HG02840 (cell line): ENCODE measurements around the gene TGFBR2.

Source experiments
- ATAC-seq: cut with Tn5 transposase; IDR thresholded peaks from one replicate; pipeline ENCODE4 v1.9.1; 2021; ENCODE audit warnings: mild to moderate bottlenecking, moderate library complexity, moderate number of reproducible peaks; ENCODE audit not compliant: unreplicated experiment, low FRiP score

TGFBR2 gene

GRCh38 chr3:30606301-30607031 is at the start of gene TGFBR2:
Gene TGFBR2 (plus strand): TSS chr3:30606601. CDS start chr3:30606884, 283 bp downstream.
- ATAC-seq, result peak; percentile 71

GRCh38 chr3:30557746-30558303 is 48.6 kb upstream of the TGFBR2 start:
- no peak for ATAC-seq

- ATAC-seq, result no peak
Observed at GRCh38 chr3:30563956-30564355, 42.4 kb upstream of the TGFBR2 start.

- no peak for ATAC-seq
Observed at GRCh38 chr3:30567139-30567753, 39.2 kb upstream of the TGFBR2 start.

- no peak for ATAC-seq
Observed at GRCh38 chr3:30576946-30577345, 29.5 kb upstream of the TGFBR2 start.

- no peak for ATAC-seq
Observed at GRCh38 chr3:30577788-30578187, 28.6 kb upstream of the TGFBR2 start.

- ATAC-seq, result no peak
Observed at GRCh38 chr3:30578479-30578878, 27.9 kb upstream of the TGFBR2 start.

GRCh38 chr3:30578986-30579579 is 27.3 kb upstream of the TGFBR2 start:
- ATAC-seq, result no peak

- no peak for ATAC-seq
Observed at GRCh38 chr3:30581067-30581585, 25.3 kb upstream of the TGFBR2 start.

- no peak for ATAC-seq
Observed at GRCh38 chr3:30581982-30582381, 24.4 kb upstream of the TGFBR2 start.

- ATAC-seq, result no peak
Observed at GRCh38 chr3:30583973-30584372, 22.4 kb upstream of the TGFBR2 start.

GRCh38 chr3:30585654-30586053 is 20.7 kb upstream of the TGFBR2 start:
- ATAC-seq, result no peak

- no peak for ATAC-seq
Observed at GRCh38 chr3:30586096-30586805, 20.1 kb upstream of the TGFBR2 start.

- no peak for ATAC-seq
Observed at GRCh38 chr3:30586806-30587486, 19.5 kb upstream of the TGFBR2 start.

- ATAC-seq, result no peak
Observed at GRCh38 chr3:30587904-30588303, 18.5 kb upstream of the TGFBR2 start.

- ATAC-seq, result no peak
Observed at GRCh38 chr3:30596152-30596551, 10.2 kb upstream of the TGFBR2 start.

- ATAC-seq, result no peak
Observed at GRCh38 chr3:30597131-30597768, 9.2 kb upstream of the TGFBR2 start.

- ATAC-seq, result no peak
Observed at GRCh38 chr3:30597769-30598134, 8.6 kb upstream of the TGFBR2 start.

- no peak for ATAC-seq
Observed at GRCh38 chr3:30598668-30599545, 7.5 kb upstream of the TGFBR2 start.
